NCI-H2029 (cell line): ENCODE data around the gene TPTE.
"Not testable (repeated sequence)": the region's sequence is repeated elsewhere in the genome, so short reads cannot be mapped to it uniquely, and the experiment has no call there.

Experiments
- DNase-seq: peaks from one replicate; lab custom pipeline; 2025; lab: John Stamatoyannopoulos, UW

The TPTE gene

DNA sequence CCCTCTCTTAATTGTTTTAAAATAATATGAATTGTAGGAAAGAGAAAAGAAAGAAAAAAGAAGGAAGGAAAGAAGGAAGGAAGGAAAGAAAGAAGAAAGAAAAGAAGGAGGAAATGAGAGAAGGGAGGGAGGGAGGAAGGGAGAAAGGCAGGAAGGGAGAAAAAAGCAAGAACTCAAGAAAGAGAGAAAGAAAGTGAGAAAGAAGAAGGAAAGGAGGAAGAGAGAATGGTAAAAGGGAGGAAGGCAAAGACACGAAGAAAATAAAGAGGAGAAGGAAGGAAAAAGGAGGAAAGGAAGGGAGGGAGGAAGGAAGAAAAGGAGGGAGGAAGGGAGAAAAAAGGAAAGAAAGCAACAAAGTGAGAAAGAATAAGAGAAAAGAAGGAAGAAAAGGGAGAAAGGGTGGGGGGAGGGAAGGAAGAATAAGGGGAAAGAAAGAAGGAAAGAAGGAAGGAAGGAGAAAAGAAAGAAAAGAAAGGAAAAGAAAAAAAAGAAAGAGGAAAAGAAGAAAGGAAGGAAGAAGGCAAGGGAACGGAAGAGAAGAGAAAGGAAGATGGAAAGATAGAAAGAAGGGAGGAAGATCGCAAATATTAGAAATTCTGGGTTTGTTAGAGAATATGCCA lies 95.9 kb downstream of the TPTE start:
- not testable (repeated sequence) for DNase-seq

DNA sequence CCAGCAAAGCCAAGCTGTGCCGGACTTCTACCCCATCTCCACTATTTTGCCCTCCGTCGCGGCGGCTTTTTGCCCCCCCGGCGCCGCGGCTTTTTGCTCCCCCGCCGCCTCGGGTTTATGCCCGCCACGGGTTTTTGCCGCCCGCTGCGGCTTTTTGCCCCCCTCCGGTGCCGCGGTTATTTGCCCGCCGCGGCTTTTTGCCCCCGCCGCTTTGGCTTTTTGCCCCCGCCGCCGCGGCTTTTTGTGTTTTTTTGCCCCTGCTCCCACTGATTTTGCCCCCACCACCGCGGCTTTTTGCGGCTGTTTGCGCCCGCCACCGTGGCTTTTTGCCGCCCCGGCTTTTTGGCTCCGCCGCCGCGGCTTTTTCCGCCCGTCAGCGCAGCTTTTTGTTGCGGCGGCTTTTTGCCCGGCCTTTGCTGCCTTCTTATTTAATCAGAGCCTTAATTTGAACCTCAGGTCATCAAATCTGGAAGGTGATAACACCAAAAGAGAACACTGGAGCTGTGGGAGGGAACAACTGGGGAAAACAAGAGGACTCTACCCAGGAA lies 106.0 kb downstream of the TPTE start:
- DNase-seq: no peak

DNA sequence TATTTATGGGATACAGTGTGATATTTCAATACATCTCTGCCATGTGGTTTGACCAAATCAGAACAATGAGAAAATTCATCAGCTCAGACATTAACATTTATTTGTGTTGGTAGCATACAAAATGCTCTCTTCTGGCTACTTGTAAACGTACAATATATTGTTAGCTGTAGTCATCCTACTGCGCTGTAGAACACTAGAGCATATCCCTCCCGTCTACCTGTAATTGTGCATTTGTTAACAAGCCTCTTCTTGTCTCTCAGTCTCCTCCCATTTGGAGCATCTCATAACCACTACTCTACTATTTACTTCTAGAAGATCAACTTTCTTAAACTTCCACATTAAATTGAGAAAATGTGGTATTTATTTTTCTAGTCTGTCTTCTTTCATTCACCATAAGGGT lies 107.9 kb downstream of the TPTE start:
- DNase-seq: not testable (repeated sequence)

DNA sequence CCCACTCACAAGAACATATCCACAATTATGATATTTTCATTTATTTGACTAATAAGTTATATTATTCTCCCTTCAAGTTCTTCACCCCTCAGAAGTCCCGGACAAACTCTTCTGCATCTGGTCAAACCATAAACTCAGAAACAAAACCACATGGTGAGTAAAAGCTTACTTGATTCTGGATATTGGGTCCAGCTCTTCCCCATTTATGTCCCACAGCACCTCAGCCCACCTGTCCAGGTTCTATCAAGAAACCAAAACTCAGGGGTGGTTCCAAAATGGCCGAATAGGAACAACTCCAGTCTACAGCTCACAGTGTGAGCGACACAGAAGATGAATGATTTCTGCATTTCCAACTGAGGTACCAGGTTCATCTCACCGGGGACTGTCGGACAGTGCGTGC lies 109.4 kb downstream of the TPTE start:
- DNase-seq: not testable (repeated sequence)

DNA sequence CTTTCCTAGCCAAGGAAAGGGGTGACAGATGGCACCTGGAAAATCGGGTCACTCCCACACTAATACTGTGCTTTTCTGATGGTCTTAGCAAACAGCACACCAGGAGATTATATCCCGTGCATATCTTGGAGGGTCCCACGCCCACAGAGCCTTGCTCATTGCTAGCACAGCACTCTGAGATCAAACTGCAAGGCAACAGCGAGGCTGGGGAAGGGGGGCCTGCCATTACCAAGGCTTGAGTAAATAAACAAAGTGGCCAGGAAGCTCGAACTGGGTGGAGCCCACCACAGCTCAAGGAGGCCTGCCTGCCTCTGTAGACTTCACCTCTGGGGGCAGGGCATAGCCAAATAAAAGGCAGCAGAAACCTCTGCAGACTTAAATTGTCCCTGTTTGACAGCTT lies 109.9 kb downstream of the TPTE start:
- DNase-seq: not testable (repeated sequence)

DNA sequence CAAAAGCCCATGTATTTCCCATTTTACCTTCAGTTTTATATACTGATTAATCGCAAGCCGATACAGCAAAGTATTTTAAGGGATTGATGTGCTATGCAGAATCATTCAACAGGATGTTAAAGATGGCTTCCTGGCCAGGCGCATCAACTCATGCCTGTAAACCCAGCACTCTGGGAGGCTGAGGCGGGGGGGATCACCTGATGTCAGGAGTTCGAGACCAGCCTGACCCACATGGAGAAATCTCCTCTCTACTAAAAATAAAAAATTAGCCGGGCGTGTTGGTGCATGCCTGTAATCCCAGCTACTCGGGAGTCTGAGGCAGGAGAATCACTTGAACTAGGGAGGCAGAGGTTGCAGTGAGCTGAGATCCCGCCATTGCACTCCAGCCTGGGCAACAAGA lies 116.8 kb downstream of the TPTE start:
- not testable (repeated sequence) for DNase-seq

DNA sequence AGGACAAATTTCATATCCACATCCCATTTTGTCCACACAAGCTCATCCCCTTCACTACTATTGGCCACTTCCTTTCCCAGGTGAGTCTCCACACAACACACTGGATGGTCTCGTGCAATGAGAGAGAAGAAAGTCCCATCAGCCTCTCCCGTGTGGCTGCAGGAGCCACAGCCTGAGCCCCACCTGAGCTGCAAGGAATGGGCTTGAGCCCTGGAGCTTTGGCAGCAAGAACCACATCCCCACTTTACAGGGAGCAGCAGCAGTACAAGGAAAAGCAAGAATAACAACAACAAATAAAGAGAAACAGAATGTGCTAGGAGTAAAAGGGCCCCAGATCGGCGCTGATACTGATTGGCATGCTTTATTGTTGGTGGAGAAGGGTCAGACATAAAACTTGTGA lies 117.7 kb downstream of the TPTE start:
- no peak for DNase-seq

DNA sequence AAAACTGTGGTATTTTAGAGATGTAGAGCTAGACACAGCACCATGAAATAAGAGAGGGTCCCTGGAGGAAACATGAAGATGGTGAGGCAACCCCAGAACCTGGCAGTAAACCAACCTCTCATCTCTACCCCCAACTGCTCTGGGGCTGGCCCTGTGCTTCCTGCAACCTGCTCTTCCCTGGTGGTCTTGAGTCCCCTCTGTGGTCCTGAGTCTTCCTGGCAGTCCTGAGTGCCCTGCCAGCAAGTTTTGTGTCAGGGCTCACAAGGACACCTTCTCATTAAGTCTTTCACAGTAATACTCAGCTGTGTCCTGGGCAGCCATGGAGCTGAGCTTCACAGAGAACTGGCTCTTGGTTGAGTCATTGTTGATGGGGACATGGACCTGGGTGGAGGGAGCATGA lies 118.4 kb downstream of the TPTE start:
- DNase-seq: not testable (repeated sequence)

DNA sequence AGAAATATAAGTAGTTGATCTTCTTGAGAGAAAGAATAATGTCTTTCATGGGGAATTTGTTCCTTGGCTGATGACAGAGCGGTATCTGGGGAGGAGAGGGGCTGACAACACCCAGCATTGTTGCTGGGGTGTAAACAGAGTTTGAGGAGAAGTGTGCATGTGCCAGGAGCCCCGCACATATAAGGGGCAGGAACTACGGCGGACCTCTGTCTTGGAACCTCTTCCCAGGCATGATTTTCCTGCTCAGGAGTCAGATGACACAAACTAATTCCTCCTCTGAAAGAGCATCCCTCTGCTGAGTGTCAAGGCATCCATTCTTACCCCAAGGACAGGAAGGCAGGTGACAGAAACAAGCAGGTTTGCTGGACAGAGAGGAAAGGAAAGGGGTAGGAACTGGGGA lies 119.1 kb downstream of the TPTE start:
- no peak for DNase-seq

DNA sequence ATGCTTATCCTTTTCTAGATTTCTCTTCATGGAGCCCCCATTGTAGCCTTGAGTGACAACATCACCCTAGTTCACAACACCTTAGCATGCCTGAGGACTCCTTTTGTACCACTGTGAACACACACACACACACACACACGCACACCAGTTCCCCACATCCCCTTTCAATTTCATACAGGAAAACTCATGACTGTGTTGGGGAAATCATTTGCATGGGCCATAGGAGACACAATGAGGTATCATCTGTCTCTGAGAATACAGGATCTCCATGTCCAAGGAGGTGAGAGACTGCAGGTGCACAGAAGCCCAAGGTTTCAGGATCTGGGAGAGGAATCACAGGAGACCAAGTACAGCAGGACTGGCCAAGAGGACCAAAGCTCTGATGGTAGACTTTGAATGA lies 119.7 kb downstream of the TPTE start:
- no peak for DNase-seq

DNA sequence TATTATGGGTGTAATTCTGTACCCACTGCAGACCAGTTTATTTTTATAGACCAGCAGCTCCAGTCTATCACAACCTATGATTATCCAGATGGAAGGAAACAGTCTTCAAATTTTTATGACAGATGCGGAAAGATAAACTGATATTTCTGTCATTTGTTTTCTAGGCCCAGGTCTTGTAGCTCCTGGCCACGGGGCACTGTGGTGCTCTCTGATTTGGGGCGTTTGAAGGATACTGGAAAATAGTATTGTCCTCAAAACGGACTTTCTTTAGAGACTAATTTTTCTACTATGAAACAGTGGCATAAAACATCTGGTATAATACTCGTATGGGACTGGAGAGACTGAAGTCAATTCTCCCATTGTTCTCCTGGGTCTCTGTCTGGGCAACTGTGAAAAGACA lies 124.3 kb downstream of the TPTE start:
- not testable (repeated sequence) for DNase-seq

DNA sequence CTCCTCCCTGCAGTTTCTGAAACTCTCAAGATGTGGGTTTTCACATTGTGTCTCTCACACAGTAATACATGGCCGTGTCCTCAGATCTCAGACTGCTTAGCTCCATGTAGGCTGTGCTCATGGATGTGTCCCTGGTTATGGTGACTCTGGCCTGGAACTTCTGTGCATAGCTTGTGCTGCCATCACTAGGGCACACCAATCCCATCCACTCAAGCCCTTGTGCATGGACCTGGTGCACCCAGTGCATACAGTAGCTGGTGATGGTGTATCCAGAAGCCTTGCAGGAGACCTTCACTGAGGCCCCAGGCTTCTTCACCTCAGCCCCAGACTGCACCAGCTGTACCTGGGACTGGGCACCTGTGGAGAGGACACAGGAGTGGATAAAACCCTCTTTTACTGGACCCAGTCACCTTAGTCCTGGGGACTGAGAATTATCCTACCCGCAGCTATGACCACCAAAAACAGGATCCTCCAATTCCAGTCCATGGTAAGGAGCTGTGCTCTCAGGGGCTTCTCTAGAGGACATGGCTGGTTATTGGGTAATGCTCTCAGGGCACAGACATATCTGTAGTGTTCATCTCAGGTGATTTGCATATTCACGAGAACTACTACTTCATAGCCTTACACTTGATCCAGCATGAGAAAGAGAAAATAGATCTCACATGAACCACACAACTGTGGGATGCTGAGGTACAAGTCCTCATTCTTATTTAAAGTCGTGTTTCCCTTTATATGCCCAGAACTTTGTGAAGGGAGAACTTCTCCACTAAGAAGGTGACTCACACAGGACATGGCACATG lies 128.2 kb downstream of the TPTE start:
- DNase-seq: not testable (repeated sequence)

DNA sequence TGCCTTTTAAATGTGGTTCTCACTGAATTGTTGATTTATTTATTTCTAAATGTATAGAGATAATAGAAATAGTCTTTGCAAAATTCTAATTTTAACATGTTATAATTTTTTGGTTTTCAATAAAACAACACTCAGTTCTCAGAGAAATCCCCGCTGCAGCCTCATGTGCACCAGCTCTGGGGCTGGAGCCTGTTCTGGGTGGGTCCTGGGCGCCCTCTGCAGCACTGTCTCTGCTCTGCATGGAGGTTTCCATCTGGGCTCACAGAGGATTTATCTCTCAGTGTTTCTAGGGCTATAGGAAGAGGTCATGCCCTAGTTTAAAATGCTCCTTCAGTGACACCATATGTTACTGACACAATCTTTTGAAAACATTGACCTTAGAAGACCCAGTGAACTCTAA lies 128.9 kb downstream of the TPTE start:
- DNase-seq: not testable (repeated sequence)
